H1 (cell line): ENCODE data around the gene TRAPPC8. TPM values are rescaled to one million over a fixed set of nuclear protein-coding genes. Genes with fewer than 3 reads are reported as not detected.

ENCODE experiments used
- ASH2L ChIP-seq: fragments of 200-600, 300-600 bp; sonication (generic); IDR thresholded peaks from one replicate; pipeline ENCODE4 v1.7.1; 2017; ENCODE audit warnings: low read length
- CEBPB ChIP-seq: IDR thresholded peaks from 2 replicates; pipeline ENCODE4 v1.6.1; 2012; ENCODE audit warnings: low read depth, low read length
- CHD1 ChIP-seq: IDR thresholded peaks from 2 replicates; pipeline ENCODE4 v1.6.1; 2012; ENCODE audit warnings: low read depth, low read length, improper control_type of control experiment
- CTBP2 ChIP-seq: IDR thresholded peaks from 2 replicates; pipeline ENCODE4 v1.7.0; 2011; ENCODE audit warnings: borderline replicate concordance, mild to moderate bottlenecking, moderate library complexity, mixed read lengths, low read length; ENCODE audit not compliant: insufficient read depth, insufficient read length
- EGR1 ChIP-seq: IDR thresholded peaks from 2 replicates; pipeline ENCODE4 v1.6.1; 2011; ENCODE audit warnings: low read depth, low read length, borderline replicate concordance
- POU5F1 ChIP-seq: IDR thresholded peaks from 2 replicates; pipeline ENCODE4 v1.6.1; 2011; ENCODE audit warnings: low read depth, mild to moderate bottlenecking, low read length, moderate library complexity
- TAF7 ChIP-seq: optimal IDR thresholded peaks from 2 replicates; pipeline ENCODE3; 2011; ENCODE audit warnings: low read depth, mild to moderate bottlenecking, inconsistent platforms, low read length, moderate library complexity, borderline replicate concordance
- polyA plus RNA-seq, 7 experiments: library from polyadenylated mRNA; depleted of rRNA in 3 of 7; stranded (reverse) in 5 of 7; unstranded in 2 of 7; fragments of >200 nt in 5 of 7; fragments of 200-250 nt in 2 of 7; gene quantifications; 1 replicate in 5 of 7; 2 replicates in 1 of 7; 4 replicates in 1 of 7; pipeline versions ENCODE4 v1.2.1 to v1.2.3, GENCODE V29; 2011 to 2013; ENCODE audit warnings: missing spikeins in 2 of 7, mixed read lengths in 2 of 7
- total RNA-seq: library from RNA; stranded (reverse); fragmentation: NEBNext Ultra II Directional; extraction: Animal tissue kit (Norgen Biotek cat#: 25700); gene quantifications from 2 replicates; pipeline ENCODE4 v1.2.1, GENCODE V29; 2021

TRAPPC8 gene
- total and polyA plus RNA-seq, 2 of the 8 experiments (the other 6 are each of a cell fraction or from before 2014, with no cell fraction given): 43.6 to 56.5 TPM

DNA sequence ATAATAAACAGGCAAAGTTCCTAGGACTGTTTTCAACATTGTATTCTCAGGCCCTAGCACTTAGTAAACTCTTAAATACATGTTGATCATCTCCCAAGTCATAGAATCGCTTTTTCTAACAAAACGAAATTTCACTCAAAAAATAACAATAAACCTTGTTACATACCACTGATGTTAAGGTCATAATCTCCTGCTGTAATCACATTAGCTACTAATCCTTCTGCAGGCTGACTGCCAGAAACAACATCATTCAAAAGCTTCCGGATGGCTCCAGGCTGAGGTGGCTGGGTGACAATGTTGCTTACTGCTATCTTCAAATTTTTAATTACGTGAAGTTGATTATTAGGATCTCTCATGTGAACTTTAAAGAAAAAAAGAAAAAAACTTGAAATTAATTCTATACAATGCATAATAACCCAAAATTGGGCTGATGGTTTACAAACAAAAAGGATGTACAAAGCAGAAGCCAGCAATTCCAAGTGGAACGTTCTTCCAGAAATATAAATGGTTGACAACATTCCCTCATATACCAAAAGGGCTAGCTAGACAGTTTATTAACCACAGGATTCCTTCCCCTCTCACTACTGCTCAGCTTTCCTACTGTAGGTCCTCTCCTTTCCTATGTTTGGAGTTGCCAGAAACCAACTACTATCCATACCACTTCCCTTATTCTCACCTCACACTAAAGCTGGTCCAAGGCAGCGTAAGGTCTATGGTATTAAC is 11.6 kb downstream of the TRAPPC8 start (continued):
- TF ChIP-seq POU5F1: no peak
- no peak for TF ChIP-seq TAF7
- TF ChIP-seq EGR1: no peak
- no peak for TF ChIP-seq ASH2L
- no peak for TF ChIP-seq CHD1
- TF ChIP-seq CTBP2: no peak
- TF ChIP-seq CEBPB: no peak
